PFSK-1 (cell line): ENCODE measurements around the gene GTPBP10.

Source experiments
- FOXP2 ChIP-seq: optimal IDR thresholded peaks from 2 replicates; pipeline ENCODE3; 2011; ENCODE audit warnings: borderline replicate concordance, control low read depth, inconsistent platforms; ENCODE audit not compliant: insufficient read depth; ENCODE audit errors: extremely low read length, extremely low read depth
- POLR2AphosphoS5 ChIP-seq: IDR thresholded peaks from 2 replicates; pipeline ENCODE4 v1.6.1; 2012; ENCODE audit warnings: low read depth, mild to moderate bottlenecking, control low read depth, low read length, moderate library complexity
- TAF1 ChIP-seq: IDR thresholded peaks from 2 replicates; pipeline ENCODE4 v1.6.1; 2012; ENCODE audit warnings: low read length, control low read depth, borderline replicate concordance; ENCODE audit not compliant: insufficient read depth

GRCh38 chr7:90320014-90320413 lies 26.5 kb upstream of the GTPBP10 start:
- TF ChIP-seq POLR2AphosphoS5 (no peak), TAF1 (no peak), FOXP2 (no peak)
